Gastroesophageal sphincter (tissue), 4 donors: ENCODE data around the gene WDR73. TPM values are rescaled to one million over a fixed set of nuclear protein-coding genes. Genes with fewer than 3 reads are reported as not detected.

Source experiments
- ATAC-seq: fragments of 150-250 bp; one replicate; pipeline ENCODE4 v1.9.1; 2016; ENCODE audit warnings: mild to moderate bottlenecking, moderate library complexity
- H3K27ac ChIP-seq, 4 donors: fragments of 200-600 bp; sonication (generic) in 3 of 4; 1 replicate in 3 of 4; 2 replicates in 1 of 4; pipeline ENCODE4 v1.5.1; 2016 to 2019
- H3K27me3 ChIP-seq: fragments of 200-600 bp; sonication (generic); one replicate; pipeline ENCODE4 v1.5.1; 2019
- H3K36me3 ChIP-seq, 2 donors: fragments of 200-600 bp; sonication (generic); one replicate each; pipeline ENCODE4 v1.5.1; 2019; ENCODE audit warnings: control low read depth in 1 of 2
- H3K4me1 ChIP-seq, 3 donors: fragments of 200-600 bp; sonication (generic); 1 replicate in 2 of 3; 2 replicates in 1 of 3; pipeline ENCODE4 v1.5.1; 2016 to 2019; ENCODE audit warnings: control low read depth in 2 of 3
- H3K4me3 ChIP-seq, 2 donors: fragments of 200-600 bp; sonication (generic); one replicate each; pipeline ENCODE4 v1.5.1; 2019; ENCODE audit warnings: mild to moderate bottlenecking in 1 of 2, moderate library complexity in 1 of 2
- H3K9me3 ChIP-seq, 3 donors: fragments of 200-600 bp; sonication (generic); one replicate each; pipeline ENCODE4 v1.5.1; 2017 to 2019; ENCODE audit warnings: control low read depth in 2 of 3
- EP300 ChIP-seq: sonication (generic); formaldehyde crosslinking; IDR thresholded peaks from one replicate; pipeline ENCODE4 v1.6.1; 2017; ENCODE audit warnings: antibody characterized with exemption, mild to moderate bottlenecking
- POLR2A ChIP-seq, 2 donors: fragments of 450-650 bp; IDR thresholded peaks; one replicate each; pipeline ENCODE4 v1.6.1; 2017; ENCODE audit warnings: antibody characterized with exemption in 2 of 2, mild to moderate bottlenecking in 2 of 2, moderate library complexity in 1 of 2
- POLR2AphosphoS5 ChIP-seq: sonication (generic); formaldehyde crosslinking; IDR thresholded peaks from one replicate; pipeline ENCODE4 v1.6.1; 2017; ENCODE audit warnings: antibody characterized with exemption
- whole genome bisulfite sequencing, 2 donors: methylation state at CpG; one replicate each; pipeline ENCODE4 v1.1.5; 2018; ENCODE audit warnings: low coverage in 1 of 2; 5-methylcytosine and 5-hydroxymethylcytosine counted together
- total RNA-seq, 4 donors: library from RNA; depleted of rRNA; stranded (reverse); fragments of >200 nt; gene quantifications; one replicate each; pipeline ENCODE4 v1.1.0, GENCODE V29; 2016
- TF ChIP-seq, protein P1 (sequence below), 4 experiments: fragments of 200-600 bp in 2 of 4; fragments of 450-650 bp in 2 of 4; sonication (generic) in 1 of 4; IDR thresholded peaks; one replicate each; pipeline ENCODE4 v1.5.1; 2017 to 2019; ENCODE audit warnings: antibody characterized with exemption in 4 of 4, mild to moderate bottlenecking in 2 of 4, moderate library complexity in 2 of 4

The WDR73 gene
- 10 to 100 TPM; 12.6 to 43.3 (median 20.2) TPM for total RNA-seq

DNA sequence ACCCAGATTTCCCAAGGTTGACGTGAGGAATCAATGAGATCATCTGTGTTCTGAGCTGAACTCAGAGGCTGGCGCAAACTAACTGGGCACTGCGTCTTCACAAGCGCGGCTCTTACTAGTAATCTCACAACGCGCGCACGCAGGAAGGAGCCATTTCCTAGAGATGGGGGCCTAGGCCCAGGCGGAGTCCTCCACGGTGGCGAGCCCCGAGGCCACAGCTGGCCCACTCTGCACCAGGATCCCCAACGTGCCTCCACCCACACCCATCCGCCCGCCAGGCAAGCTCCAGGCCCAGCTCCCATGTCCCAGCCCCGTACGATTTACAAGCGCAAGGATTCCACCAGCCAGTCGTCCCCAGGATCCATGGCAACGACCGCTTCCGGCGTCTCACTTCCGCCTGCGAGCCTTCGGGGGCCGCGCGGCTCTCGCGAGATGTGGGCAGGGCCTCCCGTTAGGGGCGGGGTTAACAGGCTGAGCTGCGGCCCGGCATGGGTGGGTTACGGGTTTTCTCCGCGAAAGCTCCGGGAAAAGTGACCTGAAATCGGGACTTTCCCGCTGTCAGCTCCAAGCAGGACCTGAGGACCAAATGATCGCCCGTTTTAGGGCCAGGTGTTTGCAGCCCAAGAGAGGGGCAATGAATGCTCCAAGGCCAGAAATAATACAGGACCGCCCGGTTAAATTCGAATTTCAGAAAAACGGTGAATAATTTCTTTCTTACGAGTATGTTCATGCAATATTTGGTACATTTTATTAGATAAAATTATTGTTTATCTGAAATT lies at the start of gene WDR73:
Gene WDR73 (minus strand): TSS at position 374 of the 779 bp plus-strand sequence. CDS start 9 bp downstream, at position 365.
- no peaks in the 10 kb centered on the region for H3K27me3 ChIP-seq
- ATAC-seq: peak; percentile 90
- TF ChIP-seq POLR2AphosphoS5 (peak; percentile 81), POLR2A (IDR thresholded peaks at IDR 0.05) (peak; percentile 69 to 70), EP300 (no peak)
- TF ChIP-seq, protein P1, sequence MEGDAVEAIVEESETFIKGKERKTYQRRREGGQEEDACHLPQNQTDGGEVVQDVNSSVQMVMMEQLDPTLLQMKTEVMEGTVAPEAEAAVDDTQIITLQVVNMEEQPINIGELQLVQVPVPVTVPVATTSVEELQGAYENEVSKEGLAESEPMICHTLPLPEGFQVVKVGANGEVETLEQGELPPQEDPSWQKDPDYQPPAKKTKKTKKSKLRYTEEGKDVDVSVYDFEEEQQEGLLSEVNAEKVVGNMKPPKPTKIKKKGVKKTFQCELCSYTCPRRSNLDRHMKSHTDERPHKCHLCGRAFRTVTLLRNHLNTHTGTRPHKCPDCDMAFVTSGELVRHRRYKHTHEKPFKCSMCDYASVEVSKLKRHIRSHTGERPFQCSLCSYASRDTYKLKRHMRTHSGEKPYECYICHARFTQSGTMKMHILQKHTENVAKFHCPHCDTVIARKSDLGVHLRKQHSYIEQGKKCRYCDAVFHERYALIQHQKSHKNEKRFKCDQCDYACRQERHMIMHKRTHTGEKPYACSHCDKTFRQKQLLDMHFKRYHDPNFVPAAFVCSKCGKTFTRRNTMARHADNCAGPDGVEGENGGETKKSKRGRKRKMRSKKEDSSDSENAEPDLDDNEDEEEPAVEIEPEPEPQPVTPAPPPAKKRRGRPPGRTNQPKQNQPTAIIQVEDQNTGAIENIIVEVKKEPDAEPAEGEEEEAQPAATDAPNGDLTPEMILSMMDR (IDR thresholded peaks at IDR 0.05): no peak
- H3K4me3 ChIP-seq: peak within 1 kb of the TSS; percentile 71 to 76
- H3K4me1 ChIP-seq: peaks cover 0 to 70% (median 22%) of the 10 kb centered on the region in 3 donors
- H3K36me3 ChIP-seq: peaks cover 0 to 34% of the 10 kb centered on the region in 2 donors
- H3K9me3 ChIP-seq: no peaks in the 10 kb centered on the region
- peak within 1 kb of the TSS; percentile 68 to 93 (median 89) for H3K27ac ChIP-seq
- WGBS, 2 donors: 0 to 3% methylated on average over 5 to 22 of the region's 49 CpGs

DNA sequence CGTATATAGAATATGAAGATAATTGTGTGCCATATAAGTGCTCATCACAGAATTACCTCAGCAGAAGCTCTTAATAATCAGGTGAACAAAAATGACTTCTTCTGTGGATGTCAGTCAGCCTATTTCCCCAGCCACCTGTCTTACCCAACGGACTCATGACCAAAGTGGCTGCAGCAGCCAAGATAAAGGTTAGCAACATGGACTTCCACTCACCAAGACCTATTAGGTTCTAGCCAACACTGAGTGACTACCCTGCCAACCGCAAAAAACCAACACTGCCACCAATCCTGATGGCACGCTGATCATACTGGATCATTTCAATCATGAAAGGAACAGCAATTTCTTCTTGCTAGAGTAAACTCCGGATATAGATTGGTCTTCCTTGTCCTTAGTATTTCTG lies 49.7 kb upstream of the WDR73 start:
- 88 to 93% methylated on average over 4 of the region's 5 CpGs for WGBS, 2 donors
- H3K9me3 ChIP-seq: no peaks in the 10 kb centered on the region
- no peak overlapping the region for H3K4me3 ChIP-seq
- H3K36me3 ChIP-seq: no peaks in the 10 kb centered on the region
- no peak for ATAC-seq
- no peak overlapping the region for H3K27ac ChIP-seq
- no peak for TF ChIP-seq POLR2A (IDR thresholded peaks at IDR 0.05)
- H3K4me1 ChIP-seq: peaks cover 3 to 46% (median 7%) of the 10 kb centered on the region in 3 donors
- no peaks in the 10 kb centered on the region for H3K27me3 ChIP-seq

DNA sequence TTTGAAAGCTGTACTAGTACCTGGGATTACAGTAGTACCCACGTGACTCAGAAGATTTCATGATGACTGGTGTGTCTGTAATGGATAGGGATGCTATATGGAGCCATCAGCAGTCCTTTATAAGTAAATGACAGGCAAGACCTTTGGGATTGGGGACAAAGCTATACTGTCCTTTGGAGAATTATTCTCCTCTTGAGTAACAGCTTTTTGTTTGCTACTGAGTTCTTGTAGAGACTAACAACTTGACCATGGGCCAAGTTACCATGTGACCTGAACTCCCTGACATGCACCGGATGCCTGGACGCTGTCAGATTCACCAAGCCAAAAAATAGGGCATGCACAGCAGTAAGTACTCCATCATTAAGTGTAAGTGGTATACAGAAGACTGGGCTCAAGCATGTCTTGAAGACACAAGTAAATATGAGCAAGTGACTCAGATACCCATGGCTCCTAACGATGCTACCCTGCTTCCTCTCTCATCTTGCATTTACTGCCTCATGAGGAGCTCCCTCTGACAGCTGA lies 48.9 kb upstream of the WDR73 start:
- 11 to 16% methylated on average over 2 to 4 of the region's 4 CpGs for WGBS, 2 donors
- Histone ChIP-seq H3K9me3 (no peaks in the 10 kb centered on the region), H3K27ac (peak overlapping the region in 3 of 4 donors; percentile 24 to 58 (median 56)), H3K27me3 (no peaks in the 10 kb centered on the region), H3K36me3 (no peaks in the 10 kb centered on the region), H3K4me1 (peaks cover 3 to 49% (median 7%) of the 10 kb centered on the region in 3 donors), H3K4me3 (no peak overlapping the region)
- ATAC-seq: peak; percentile 77
- no peak for TF ChIP-seq POLR2A (IDR thresholded peaks at IDR 0.05)
- TF ChIP-seq, protein P1 (IDR thresholded peaks at IDR 0.05): no peak
- peak; percentile 30 for TF ChIP-seq POLR2AphosphoS5

DNA sequence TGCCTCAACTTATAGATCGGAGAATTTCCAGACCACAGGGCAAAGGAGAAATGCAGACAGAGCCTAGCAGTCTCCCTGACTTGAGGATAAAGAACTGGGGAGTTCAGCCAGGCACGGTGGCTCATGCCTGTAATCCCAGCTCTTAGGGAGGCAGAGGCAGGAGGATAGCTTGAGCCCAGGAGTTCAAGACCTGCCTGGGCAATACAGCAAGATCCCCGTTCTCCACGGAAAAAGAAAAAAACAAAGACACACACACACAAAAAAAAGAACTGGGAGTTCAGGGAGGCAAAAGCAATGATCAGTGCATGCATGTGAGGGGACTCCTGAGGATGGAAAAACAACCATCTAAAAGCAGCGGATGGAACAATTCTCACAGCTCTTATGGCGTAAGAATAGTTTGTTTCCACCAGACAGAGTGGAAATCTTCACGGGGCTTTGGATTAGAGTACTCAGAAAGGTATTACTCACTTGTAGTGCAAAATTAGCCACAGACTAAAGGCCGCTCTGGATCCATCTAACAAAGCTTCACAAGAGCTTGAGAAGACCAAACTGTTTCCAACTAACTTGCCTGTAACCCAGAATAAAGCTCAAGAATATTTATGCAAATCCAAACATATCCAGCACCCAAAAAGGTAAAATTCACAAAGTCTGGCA lies 45.6 kb upstream of the WDR73 start:
- WGBS, 2 donors: 80 to 97% methylated on average over 3 to 6 of the region's 8 CpGs
- no peak for TF ChIP-seq EP300
- no peak for TF ChIP-seq POLR2AphosphoS5
- TF ChIP-seq, protein P1 (IDR thresholded peaks at IDR 0.05): no peak
- no peak for TF ChIP-seq POLR2A (IDR thresholded peaks at IDR 0.05)
- H3K4me1 ChIP-seq: peaks cover 3 to 37% (median 7%) of the 10 kb centered on the region in 3 donors
- H3K27me3 ChIP-seq: no peaks in the 10 kb centered on the region
- H3K27ac ChIP-seq: no peak overlapping the region
- no peak overlapping the region for H3K4me3 ChIP-seq
- no peaks in the 10 kb centered on the region for H3K9me3 ChIP-seq
- no peak for ATAC-seq
- H3K36me3 ChIP-seq: no peaks in the 10 kb centered on the region

DNA sequence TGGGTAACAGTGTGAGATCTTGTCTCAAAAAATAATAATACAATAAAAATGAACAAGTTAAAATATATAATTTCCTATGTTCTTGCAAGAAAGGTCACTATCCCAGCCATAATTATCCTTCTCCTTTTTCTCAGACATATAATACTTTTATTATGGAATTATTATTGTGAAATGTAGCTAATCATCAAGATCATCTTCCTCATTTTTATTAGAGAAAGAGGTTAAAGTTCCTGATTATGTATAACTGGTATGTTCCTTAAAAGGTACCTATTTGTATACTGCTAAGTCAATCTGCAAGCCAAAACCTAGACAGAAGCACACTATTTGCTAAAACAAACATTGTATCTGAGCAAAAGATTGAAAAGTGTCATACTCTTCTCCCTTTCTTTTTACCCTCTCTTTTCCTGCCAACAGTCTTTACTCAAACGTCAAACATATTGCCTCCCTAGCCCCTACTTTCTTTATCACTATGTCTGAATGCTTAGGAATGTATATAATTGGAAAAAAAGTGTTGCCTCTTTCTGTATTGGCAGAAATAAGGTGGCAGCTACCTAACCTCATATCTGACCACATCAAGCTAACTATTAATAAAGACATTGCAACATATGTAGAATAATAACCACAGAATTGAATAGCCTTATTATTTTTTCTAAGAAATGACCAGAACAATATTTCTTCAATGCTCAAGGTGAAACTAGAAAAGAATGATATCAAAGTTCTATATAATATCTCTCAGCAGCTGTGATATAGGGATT lies 43.3 kb upstream of the WDR73 start:
- Histone ChIP-seq H3K4me1 (peaks cover 0 to 24% (median 0%) of the 10 kb centered on the region in 3 donors), H3K36me3 (no peaks in the 10 kb centered on the region), H3K4me3 (no peak overlapping the region), H3K27me3 (no peaks in the 10 kb centered on the region), H3K9me3 (no peaks in the 10 kb centered on the region), H3K27ac (no peak overlapping the region)
- TF ChIP-seq EP300 (no peak), POLR2AphosphoS5 (no peak), POLR2A (IDR thresholded peaks at IDR 0.05) (no peak)
- TF ChIP-seq, protein P1 (IDR thresholded peaks at IDR 0.05): no peak
- no peak for ATAC-seq
- WGBS, 2 donors: 36 to 46% methylated on average over 1 of the region's 1 CpG
